Measurements from ENCODE around the gene PLEKHH3. TPM values are rescaled to one million over a fixed set of nuclear protein-coding genes. Genes with fewer than 3 reads are reported as not detected.

Gene PLEKHH3
- total RNA-seq, 4 donors from 2014 or later, result 41.0 to 55.8 (median 55.1) TPM

- Histone ChIP-seq H3K36me3 (no peaks in the 10 kb centered on the region), H3K27me3 (no peaks in the 10 kb centered on the region), H3K9me3 (no peaks in the 10 kb centered on the region), H3K4me1 (peaks cover 10 to 25% (median 11%) of the 10 kb centered on the region in 3 donors), H3K27ac (no peak overlapping the region), H3K4me3 (no peak overlapping the region)
- intact Hi-C loops (cut with DNase I), result no loop called here
- DNase-seq, result no peak
- no peak for TF ChIP-seq CTCF (IDR thresholded peaks at IDR 0.05)
- TF ChIP-seq POLR2A (IDR thresholded peaks at IDR 0.05), result no peak
- WGBS, 2 donors, result 74 to 75% methylated on average over 4 of the region's 4 CpGs
These were observed 25.4 kb downstream of the PLEKHH3 start for GRCh38 chr17:42651392-42651791.

- Histone ChIP-seq H3K4me1 (no peaks in the 10 kb centered on the region), H3K27me3 (no peaks in the 10 kb centered on the region), H3K36me3 (no peaks in the 10 kb centered on the region), H3K4me3 (no peak overlapping the region), H3K9me3 (no peaks in the 10 kb centered on the region), H3K27ac (no peak overlapping the region)
- TF ChIP-seq CTCF (IDR thresholded peaks at IDR 0.05) (no peak), POLR2A (IDR thresholded peaks at IDR 0.05) (no peak)
- no peak for DNase-seq
- WGBS, 2 donors, result 74 to 76% methylated on average over 4 to 5 of the region's 5 CpGs
- intact Hi-C loops (cut with DNase I), result no loop called here
These were observed 29.0 kb downstream of the PLEKHH3 start for GRCh38 chr17:42647778-42648177.

- H3K27ac ChIP-seq, result no peak overlapping the region
- H3K27me3 ChIP-seq, result no peaks in the 10 kb centered on the region
- intact Hi-C loops (cut with DNase I), result no loop called here
- no peak overlapping the region for H3K4me3 ChIP-seq
- TF ChIP-seq POLR2A (IDR thresholded peaks at IDR 0.05) (no peak), CTCF (IDR thresholded peaks at IDR 0.05) (no peak)
- WGBS, 2 donors, result 5 to 59% methylated on average over 2 of the region's 2 CpGs
- H3K4me1 ChIP-seq, result no peaks in the 10 kb centered on the region
- H3K36me3 ChIP-seq, result no peaks in the 10 kb centered on the region
- no peak for DNase-seq
- H3K9me3 ChIP-seq, result no peaks in the 10 kb centered on the region
These were observed 34.5 kb downstream of the PLEKHH3 start for GRCh38 chr17:42642336-42642735.

GRCh38 chr17:42640121-42640520 lies 36.7 kb downstream of the PLEKHH3 start:
- intact Hi-C loops (cut with DNase I), result no loop called here
- Histone ChIP-seq H3K27me3 (no peaks in the 10 kb centered on the region), H3K36me3 (no peaks in the 10 kb centered on the region), H3K27ac (no peak overlapping the region), H3K4me3 (no peak overlapping the region), H3K9me3 (no peaks in the 10 kb centered on the region), H3K4me1 (no peaks in the 10 kb centered on the region)
- TF ChIP-seq CTCF (IDR thresholded peaks at IDR 0.05) (no peak), POLR2A (IDR thresholded peaks at IDR 0.05) (no peak)
- no peak for DNase-seq
- WGBS, 2 donors, result 86% methylated on average over 4 of the region's 4 CpGs

- Histone ChIP-seq H3K27ac (no peak overlapping the region), H3K27me3 (no peaks in the 10 kb centered on the region), H3K9me3 (no peaks in the 10 kb centered on the region), H3K4me1 (no peaks in the 10 kb centered on the region), H3K36me3 (no peaks in the 10 kb centered on the region), H3K4me3 (no peak overlapping the region)
- intact Hi-C loops (cut with DNase I), result no loop called here
- TF ChIP-seq CTCF (IDR thresholded peaks at IDR 0.05), result no peak
- TF ChIP-seq POLR2A (IDR thresholded peaks at IDR 0.05), result no peak
- WGBS, 2 donors, result 79 to 80% methylated on average over 3 to 5 of the region's 7 CpGs
- DNase-seq, result no peak
These were observed 37.2 kb downstream of the PLEKHH3 start for GRCh38 chr17:42639525-42640113.

Measured in esophagus squamous epithelium (tissue), 5 donors.